Coronary artery (tissue), 2 donors: ENCODE measurements around the gene DCTD.

Experiments used
- DNase-seq: peaks from one replicate; pipeline ENCODE4 v3.0.0-alpha.2; 2017; ENCODE audit warnings: low spot score
- H3K27ac ChIP-seq, 2 donors: fragments of 200-600 bp; sonication (generic); one replicate each; pipeline ENCODE4 v1.5.1; 2016 to 2019
- H3K4me3 ChIP-seq: fragments of 200-600 bp; sonication (generic); 2 replicates; pipeline ENCODE4 v1.5.1; 2016; ENCODE audit warnings: mild to moderate bottlenecking, moderate library complexity
- TF ChIP-seq, protein P1 (sequence below): fragments of 200-600 bp; sonication (generic); IDR thresholded peaks from one replicate; pipeline ENCODE4 v1.5.1; 2019; ENCODE audit warnings: antibody characterized with exemption

Gene DCTD

DNA sequence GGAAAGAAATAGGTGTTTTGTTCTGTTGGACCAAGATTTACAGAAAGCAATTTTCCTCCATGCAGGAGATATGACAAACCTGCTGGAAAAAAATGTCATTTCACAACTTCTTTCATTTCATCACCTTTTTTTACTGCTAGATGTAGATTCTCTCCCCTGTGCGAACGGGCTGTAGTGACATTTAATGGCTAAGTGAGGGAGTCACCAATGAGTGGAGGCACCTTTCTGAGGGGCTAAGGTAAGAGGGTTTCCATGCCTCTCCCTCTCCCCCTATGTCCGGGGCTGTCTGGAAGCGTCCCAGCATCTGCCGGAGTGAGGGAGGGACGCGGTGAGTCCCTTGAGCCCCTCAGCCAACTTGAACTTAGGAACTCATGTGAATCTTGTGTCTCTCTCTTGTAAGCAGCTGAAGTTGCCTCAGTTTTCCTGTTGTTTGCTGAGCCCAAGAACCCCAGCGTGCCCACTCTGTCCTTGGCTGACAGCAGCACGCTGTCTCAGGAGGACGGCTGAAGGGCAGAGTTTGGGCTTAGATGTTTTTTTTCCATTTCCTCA lies 42.3 kb downstream of the DCTD start:
- Histone ChIP-seq H3K27ac (no peak overlapping the region), H3K4me3 (no peak overlapping the region)
- TF ChIP-seq, protein P1, sequence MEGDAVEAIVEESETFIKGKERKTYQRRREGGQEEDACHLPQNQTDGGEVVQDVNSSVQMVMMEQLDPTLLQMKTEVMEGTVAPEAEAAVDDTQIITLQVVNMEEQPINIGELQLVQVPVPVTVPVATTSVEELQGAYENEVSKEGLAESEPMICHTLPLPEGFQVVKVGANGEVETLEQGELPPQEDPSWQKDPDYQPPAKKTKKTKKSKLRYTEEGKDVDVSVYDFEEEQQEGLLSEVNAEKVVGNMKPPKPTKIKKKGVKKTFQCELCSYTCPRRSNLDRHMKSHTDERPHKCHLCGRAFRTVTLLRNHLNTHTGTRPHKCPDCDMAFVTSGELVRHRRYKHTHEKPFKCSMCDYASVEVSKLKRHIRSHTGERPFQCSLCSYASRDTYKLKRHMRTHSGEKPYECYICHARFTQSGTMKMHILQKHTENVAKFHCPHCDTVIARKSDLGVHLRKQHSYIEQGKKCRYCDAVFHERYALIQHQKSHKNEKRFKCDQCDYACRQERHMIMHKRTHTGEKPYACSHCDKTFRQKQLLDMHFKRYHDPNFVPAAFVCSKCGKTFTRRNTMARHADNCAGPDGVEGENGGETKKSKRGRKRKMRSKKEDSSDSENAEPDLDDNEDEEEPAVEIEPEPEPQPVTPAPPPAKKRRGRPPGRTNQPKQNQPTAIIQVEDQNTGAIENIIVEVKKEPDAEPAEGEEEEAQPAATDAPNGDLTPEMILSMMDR = no peak
- no peak for DNase-seq

DNA sequence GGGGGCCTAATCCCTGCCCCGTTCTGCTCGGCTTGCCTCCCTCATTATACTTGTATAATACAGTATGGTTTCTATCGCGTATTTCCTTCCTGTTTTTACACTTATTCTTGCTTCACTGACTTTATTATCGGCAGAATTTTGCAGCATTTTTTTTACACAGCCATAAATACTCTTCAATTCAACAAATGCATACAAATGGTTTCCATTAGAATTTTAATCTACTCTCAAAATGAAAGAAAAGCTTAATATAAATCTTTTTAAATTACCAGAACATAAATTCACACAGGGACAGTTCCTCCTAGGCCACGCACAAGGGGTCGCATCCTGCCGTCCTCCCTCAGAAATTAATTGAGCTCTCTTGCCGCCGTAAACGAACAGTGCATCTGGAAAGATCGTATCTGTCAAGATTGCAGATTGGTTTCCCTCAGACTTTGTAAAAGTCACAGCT lies 42.9 kb downstream of the DCTD start:
- TF ChIP-seq, protein P1 = no peak
- DNase-seq = no peak
- no peak overlapping the region for H3K4me3 ChIP-seq
- no peak overlapping the region for H3K27ac ChIP-seq

DNA sequence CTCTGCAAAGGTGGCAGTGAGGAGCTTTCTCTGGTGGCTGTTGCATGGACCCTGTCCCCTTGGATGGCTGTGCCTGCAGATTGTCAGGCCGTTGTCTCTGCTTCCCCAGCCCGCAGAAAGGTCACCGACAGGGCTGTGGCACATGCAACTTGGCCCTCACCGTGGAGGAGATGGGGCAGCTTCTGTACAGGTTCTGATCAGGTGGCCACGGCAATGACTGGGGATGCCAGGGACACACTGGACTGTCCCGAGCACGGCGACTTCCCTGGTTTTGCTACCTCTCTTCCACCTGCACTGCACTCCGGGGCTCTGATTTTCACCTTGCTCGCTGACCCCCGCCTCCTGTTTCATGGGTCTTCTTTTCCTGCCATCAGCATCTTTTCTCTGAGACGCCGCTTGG lies 43.5 kb downstream of the DCTD start:
- no peak for DNase-seq
- TF ChIP-seq, protein P1 = no peak
- Histone ChIP-seq H3K4me3 (no peak overlapping the region), H3K27ac (no peak overlapping the region)

DNA sequence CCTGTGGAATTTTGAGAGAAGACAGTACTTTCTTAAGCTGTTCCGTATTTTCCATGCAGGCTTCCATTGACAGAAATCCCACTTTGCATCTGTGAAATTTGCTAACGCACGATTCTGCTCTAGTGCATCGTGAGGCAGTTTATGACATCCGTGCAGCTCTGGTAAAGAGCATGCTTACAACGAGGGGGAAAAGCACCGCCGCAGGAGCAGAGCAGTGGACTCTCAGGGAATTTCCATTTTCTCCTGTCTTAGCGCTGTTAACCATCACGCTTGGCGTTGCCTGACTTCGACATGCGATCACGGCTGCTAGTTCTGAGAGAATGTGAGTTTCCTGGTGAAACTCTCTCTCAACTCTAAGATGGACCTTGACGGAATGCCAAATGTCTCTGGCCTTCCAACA lies 43.9 kb downstream of the DCTD start:
- TF ChIP-seq, protein P1 = no peak
- H3K27ac ChIP-seq = no peak overlapping the region
- no peak overlapping the region for H3K4me3 ChIP-seq
- DNase-seq = no peak

DNA sequence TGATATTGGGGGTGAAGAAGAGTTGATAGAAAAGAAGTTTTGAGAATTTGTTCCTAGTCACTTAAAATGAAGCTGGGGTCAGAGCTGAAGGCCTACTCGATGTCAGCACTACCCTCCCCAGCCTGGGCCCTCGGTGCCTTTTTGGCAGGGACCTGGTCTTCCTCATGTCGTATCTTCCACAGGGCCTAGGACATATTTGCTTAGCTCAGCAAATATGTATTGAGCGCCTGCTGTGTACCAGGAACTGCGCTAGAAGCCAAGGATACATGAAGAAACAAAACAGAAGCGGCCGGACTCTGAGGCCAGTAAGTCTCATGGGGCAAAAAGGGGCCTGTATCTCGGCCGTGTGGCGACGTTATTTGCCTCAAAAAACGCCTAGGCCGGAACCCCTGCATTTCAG lies 44.3 kb downstream of the DCTD start:
- TF ChIP-seq, protein P1 = no peak
- DNase-seq = no peak
- no peak overlapping the region for H3K4me3 ChIP-seq
- no peak overlapping the region for H3K27ac ChIP-seq

DNA sequence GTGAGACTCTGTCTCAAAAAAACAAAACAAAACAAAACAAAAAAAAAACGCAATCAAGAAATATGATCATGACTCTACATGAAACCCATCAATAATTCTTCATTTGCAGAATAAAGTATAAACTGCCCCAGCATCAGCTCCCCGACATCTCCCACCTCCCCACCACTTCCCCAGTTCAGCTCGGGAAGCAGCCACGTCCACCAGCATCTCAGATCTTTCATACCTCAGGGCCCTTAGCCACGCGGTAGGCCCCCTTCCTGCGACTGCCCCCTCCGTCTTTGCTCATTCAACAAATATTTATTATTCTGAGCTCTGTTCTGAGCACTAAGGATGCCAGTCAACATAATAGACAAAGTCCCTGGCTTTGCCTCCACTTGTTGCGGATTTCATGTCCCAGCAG lies 45.6 kb downstream of the DCTD start:
- TF ChIP-seq, protein P1 = no peak
- H3K4me3 ChIP-seq = no peak overlapping the region
- DNase-seq = no peak

DNA sequence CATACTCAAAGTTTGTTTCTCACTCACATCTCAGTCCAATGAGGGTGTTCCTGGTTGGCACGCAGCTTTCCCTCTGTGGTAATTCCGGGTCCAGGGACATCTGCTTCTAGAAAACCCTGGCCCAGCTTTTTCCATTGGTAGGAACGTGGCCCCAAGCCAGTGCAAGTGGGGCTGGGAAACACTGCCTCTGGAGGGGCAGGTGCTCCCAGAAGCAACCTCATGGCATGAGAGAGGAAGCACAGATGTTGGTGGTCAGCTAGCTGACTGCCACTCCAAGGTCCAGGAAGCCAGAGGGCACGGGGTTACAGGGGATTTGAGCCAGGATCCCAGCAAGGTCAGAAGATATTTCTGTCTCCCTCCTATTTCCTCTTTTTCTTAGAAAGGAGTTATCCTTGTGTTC lies 47.5 kb downstream of the DCTD start:
- Histone ChIP-seq H3K4me3 (no peak overlapping the region), H3K27ac (no peak overlapping the region)
- TF ChIP-seq, protein P1 = no peak
- no peak for DNase-seq

More for the DNA sequence above, 45.6 kb downstream of the DCTD start:
- no peak overlapping the region for H3K27ac ChIP-seq
